Measurements from ENCODE around the gene CNOT8.

DNA sequence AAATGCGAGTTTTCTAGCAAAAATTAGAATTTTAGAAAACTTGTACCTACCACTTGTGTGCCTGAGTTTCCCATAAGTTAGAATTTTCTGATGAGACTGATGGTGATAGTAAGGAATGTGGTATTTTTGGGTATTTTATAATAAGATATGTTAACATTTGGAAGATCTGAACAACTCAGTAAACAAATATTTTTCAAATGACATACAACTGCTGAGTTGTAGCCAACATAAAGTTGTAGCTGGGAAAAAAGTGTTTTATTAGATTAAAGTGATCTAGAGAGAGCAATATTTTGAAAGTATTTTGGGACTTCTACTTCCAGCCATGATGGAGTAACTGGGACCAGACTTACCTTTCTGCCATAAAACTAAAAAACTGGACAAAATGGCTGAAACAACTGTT lies 41.6 kb downstream of the CNOT8 start:
- TF ChIP-seq HDGF (IDR thresholded peaks at IDR 0.05; ENCODE audit: borderline replicate concordance), result no peak
- TF ChIP-seq NFRKB (IDR thresholded peaks at IDR 0.05), result no peak
- no peak for TF ChIP-seq ARNT (IDR thresholded peaks at IDR 0.05)
- TF ChIP-seq ELF4 (IDR thresholded peaks at IDR 0.05), result no peak
- TF ChIP-seq SP1 (IDR thresholded peaks at IDR 0.05), result no peak
- TF ChIP-seq CTBP1 (IDR thresholded peaks at IDR 0.05; ENCODE audit: borderline replicate concordance), result no peak
- TF ChIP-seq FOXM1 (IDR thresholded peaks at IDR 0.05; ENCODE audit: borderline replicate concordance), result no peak
- TF ChIP-seq SUZ12 (IDR thresholded peaks at IDR 0.05), result no peak
- no peak for TF ChIP-seq L3MBTL2 (conservative IDR thresholded peaks at IDR 0.05)

Measured in HEK293T (cell line).